ENCODE data around the gene ENTREP3.

Gene ENTREP3

GRCh38 chr1:155268630-155269029 lies 13.3 kb upstream of the ENTREP3 start:
- H3K27me3 ChIP-seq (replicated peaks; ENCODE audit: control insufficient read depth, insufficient read depth, low read length, poor library complexity, severe bottlenecking): no peaks in the 10 kb centered on the region
- no peak overlapping the region for H3K27ac ChIP-seq (ENCODE audit: insufficient read depth, low read length, poor library complexity, severe bottlenecking)
- H3K4me1 ChIP-seq (ENCODE audit: control insufficient read depth, insufficient read depth, low read length, poor library complexity, severe bottlenecking): peaks cover 9% of the 10 kb centered on the region
- no peak overlapping the region for H3K4me3 ChIP-seq (ENCODE audit: insufficient read depth, low read depth, low read length, poor library complexity, severe bottlenecking)
- H3K9me3 ChIP-seq (ENCODE audit: control insufficient read depth, low read length): no peaks in the 10 kb centered on the region
- no peak for DNase-seq
- H3K36me3 ChIP-seq (ENCODE audit: control insufficient read depth, insufficient read depth, low read length): peaks cover 63% of the 10 kb centered on the region

GRCh38 chr1:155267373-155267772 lies 12.1 kb upstream of the ENTREP3 start:
- DNase-seq: no peak
- no peaks in the 10 kb centered on the region for H3K27me3 ChIP-seq (replicated peaks; ENCODE audit: control insufficient read depth, insufficient read depth, low read length, poor library complexity, severe bottlenecking)

GRCh38 chr1:155266553-155266952 lies 11.3 kb upstream of the ENTREP3 start:
- peaks cover 2% of the 10 kb centered on the region for H3K4me1 ChIP-seq (ENCODE audit: control insufficient read depth, insufficient read depth, low read length, poor library complexity, severe bottlenecking)
- H3K4me3 ChIP-seq (ENCODE audit: insufficient read depth, low read depth, low read length, poor library complexity, severe bottlenecking): no peak overlapping the region
- no peak for DNase-seq
- H3K36me3 ChIP-seq (ENCODE audit: control insufficient read depth, insufficient read depth, low read length): peaks cover 67% of the 10 kb centered on the region
- H3K27ac ChIP-seq (ENCODE audit: insufficient read depth, low read length, poor library complexity, severe bottlenecking): no peak overlapping the region
- no peaks in the 10 kb centered on the region for H3K9me3 ChIP-seq (ENCODE audit: control insufficient read depth, low read length)
- H3K27me3 ChIP-seq (replicated peaks; ENCODE audit: control insufficient read depth, insufficient read depth, low read length, poor library complexity, severe bottlenecking): no peaks in the 10 kb centered on the region

More at GRCh38 chr1:155267373-155267772, 12.1 kb upstream of the ENTREP3 start:
- no peak overlapping the region for H3K27ac ChIP-seq (ENCODE audit: insufficient read depth, low read length, poor library complexity, severe bottlenecking)
- H3K4me1 ChIP-seq (ENCODE audit: control insufficient read depth, insufficient read depth, low read length, poor library complexity, severe bottlenecking): peaks cover 2% of the 10 kb centered on the region
- H3K9me3 ChIP-seq (ENCODE audit: control insufficient read depth, low read length): no peaks in the 10 kb centered on the region
- H3K4me3 ChIP-seq (ENCODE audit: insufficient read depth, low read depth, low read length, poor library complexity, severe bottlenecking): no peak overlapping the region
- peaks cover 67% of the 10 kb centered on the region for H3K36me3 ChIP-seq (ENCODE audit: control insufficient read depth, insufficient read depth, low read length)

GRCh38 chr1:155263067-155263466 lies 7.8 kb upstream of the ENTREP3 start:
- Histone ChIP-seq H3K27ac (ENCODE audit: insufficient read depth, low read length, poor library complexity, severe bottlenecking) (no peak overlapping the region), H3K9me3 (ENCODE audit: control insufficient read depth, low read length) (no peaks in the 10 kb centered on the region), H3K36me3 (ENCODE audit: control insufficient read depth, insufficient read depth, low read length) (peaks cover 47% of the 10 kb centered on the region), H3K4me3 (ENCODE audit: insufficient read depth, low read depth, low read length, poor library complexity, severe bottlenecking) (no peak overlapping the region), H3K4me1 (ENCODE audit: control insufficient read depth, insufficient read depth, low read length, poor library complexity, severe bottlenecking) (peaks cover 16% of the 10 kb centered on the region), H3K27me3 (replicated peaks; ENCODE audit: control insufficient read depth, insufficient read depth, low read length, poor library complexity, severe bottlenecking) (no peaks in the 10 kb centered on the region)
- DNase-seq: no peak

GRCh38 chr1:155261852-155262673 lies 6.8 kb upstream of the ENTREP3 start, which contains the start of gene SCAMP3:
Gene SCAMP3, minus strand, starts transcription at chr1:155262360. Its CDS starts 209 bp downstream, at chr1:155262151.
- peaks cover 16% of the 10 kb centered on the region for H3K4me1 ChIP-seq (ENCODE audit: control insufficient read depth, insufficient read depth, low read length, poor library complexity, severe bottlenecking)
- DNase-seq: peak; percentile 78 to 87 (median 80)
- no peaks in the 10 kb centered on the region for H3K9me3 ChIP-seq (ENCODE audit: control insufficient read depth, low read length)
- peak within 1 kb of the TSS; percentile 82 for H3K4me3 ChIP-seq (ENCODE audit: insufficient read depth, low read depth, low read length, poor library complexity, severe bottlenecking)
- no peaks in the 10 kb centered on the region for H3K27me3 ChIP-seq (replicated peaks; ENCODE audit: control insufficient read depth, insufficient read depth, low read length, poor library complexity, severe bottlenecking)
- peaks cover 42% of the 10 kb centered on the region for H3K36me3 ChIP-seq (ENCODE audit: control insufficient read depth, insufficient read depth, low read length)
- H3K27ac ChIP-seq (ENCODE audit: insufficient read depth, low read length, poor library complexity, severe bottlenecking): peak within 1 kb of the TSS; percentile 69

- Histone ChIP-seq H3K27me3 (replicated peaks; ENCODE audit: control insufficient read depth, insufficient read depth, low read length, poor library complexity, severe bottlenecking) (no peaks in the 10 kb centered on the region), H3K4me1 (ENCODE audit: control insufficient read depth, insufficient read depth, low read length, poor library complexity, severe bottlenecking) (peaks cover 16% of the 10 kb centered on the region), H3K36me3 (ENCODE audit: control insufficient read depth, insufficient read depth, low read length) (peaks cover 41% of the 10 kb centered on the region), H3K27ac (ENCODE audit: insufficient read depth, low read length, poor library complexity, severe bottlenecking) (peak overlapping the region; percentile 69), H3K4me3 (ENCODE audit: insufficient read depth, low read depth, low read length, poor library complexity, severe bottlenecking) (peak overlapping the region; percentile 82), H3K9me3 (ENCODE audit: control insufficient read depth, low read length) (no peaks in the 10 kb centered on the region)
- DNase-seq: peak in 1 of 3 donors; percentile 17
These were observed 6.2 kb upstream of the ENTREP3 start for GRCh38 chr1:155261493-155261851.

GRCh38 chr1:155260276-155260675 lies 5.0 kb upstream of the ENTREP3 start:
- DNase-seq: no peak
- Histone ChIP-seq H3K4me3 (ENCODE audit: insufficient read depth, low read depth, low read length, poor library complexity, severe bottlenecking) (no peak overlapping the region), H3K9me3 (ENCODE audit: control insufficient read depth, low read length) (no peaks in the 10 kb centered on the region), H3K36me3 (ENCODE audit: control insufficient read depth, insufficient read depth, low read length) (peaks cover 36% of the 10 kb centered on the region), H3K4me1 (ENCODE audit: control insufficient read depth, insufficient read depth, low read length, poor library complexity, severe bottlenecking) (peaks cover 23% of the 10 kb centered on the region), H3K27ac (ENCODE audit: insufficient read depth, low read length, poor library complexity, severe bottlenecking) (no peak overlapping the region), H3K27me3 (replicated peaks; ENCODE audit: control insufficient read depth, insufficient read depth, low read length, poor library complexity, severe bottlenecking) (no peaks in the 10 kb centered on the region)

- peaks cover 24% of the 10 kb centered on the region for H3K4me1 ChIP-seq (ENCODE audit: control insufficient read depth, insufficient read depth, low read length, poor library complexity, severe bottlenecking)
- DNase-seq: no peak
- H3K27me3 ChIP-seq (replicated peaks; ENCODE audit: control insufficient read depth, insufficient read depth, low read length, poor library complexity, severe bottlenecking): no peaks in the 10 kb centered on the region
- peaks cover 18% of the 10 kb centered on the region for H3K36me3 ChIP-seq (ENCODE audit: control insufficient read depth, insufficient read depth, low read length)
- no peaks in the 10 kb centered on the region for H3K9me3 ChIP-seq (ENCODE audit: control insufficient read depth, low read length)
- H3K27ac ChIP-seq (ENCODE audit: insufficient read depth, low read length, poor library complexity, severe bottlenecking): no peak overlapping the region
- no peak overlapping the region for H3K4me3 ChIP-seq (ENCODE audit: insufficient read depth, low read depth, low read length, poor library complexity, severe bottlenecking)
These were observed 972 bp upstream of the ENTREP3 start for GRCh38 chr1:155256058-155256852.

GRCh38 chr1:155254714-155255242 lies 505 bp downstream of the ENTREP3 start:
- Histone ChIP-seq H3K27ac (ENCODE audit: insufficient read depth, low read length, poor library complexity, severe bottlenecking) (peak overlapping the region; percentile 35), H3K27me3 (replicated peaks; ENCODE audit: control insufficient read depth, insufficient read depth, low read length, poor library complexity, severe bottlenecking) (no peaks in the 10 kb centered on the region)

More at GRCh38 chr1:155254714-155255242, 505 bp downstream of the ENTREP3 start:
- H3K9me3 ChIP-seq (ENCODE audit: control insufficient read depth, low read length): no peaks in the 10 kb centered on the region
- H3K4me3 ChIP-seq (ENCODE audit: insufficient read depth, low read depth, low read length, poor library complexity, severe bottlenecking): peak overlapping the region; percentile 78
- DNase-seq: no peak
- peaks cover 18% of the 10 kb centered on the region for H3K36me3 ChIP-seq (ENCODE audit: control insufficient read depth, insufficient read depth, low read length)
- H3K4me1 ChIP-seq (ENCODE audit: control insufficient read depth, insufficient read depth, low read length, poor library complexity, severe bottlenecking): peaks cover 20% of the 10 kb centered on the region
